Measurements from ENCODE around the gene GABPB2. TPM values are rescaled to one million over a fixed set of nuclear protein-coding genes. Genes with fewer than 3 reads are reported as not detected.

Gene GABPB2
- total RNA-seq, 1 donor from 2014 or later, result 3.6 TPM

- Histone ChIP-seq H3K27ac (ENCODE audit: low read depth, low read length) (no peak within 1 kb of the TSS), H3K36me3 (ENCODE audit: insufficient read depth, low read length) (peaks cover 9% of the 10 kb centered on the region), H3K27me3 (ENCODE audit: insufficient read depth, low read length) (no peaks in the 10 kb centered on the region), H3K79me2 (ENCODE audit: insufficient read depth, low read length) (no peaks in the 10 kb centered on the region), H3K4me1 (ENCODE audit: insufficient read depth, low read length) (no peaks in the 10 kb centered on the region), H3K4me2 (ENCODE audit: low read length) (no peak within 1 kb of the TSS), H3K9me3 (ENCODE audit: insufficient read depth, low read depth, low read length) (no peaks in the 10 kb centered on the region), H3K4me3 (ENCODE audit: insufficient read depth, low read depth, low read length) (no peak within 1 kb of the TSS), H4K20me1 (ENCODE audit: insufficient read depth, low read length) (peaks cover 4% of the 10 kb centered on the region), H3K9ac (ENCODE audit: low read length) (no peak within 1 kb of the TSS), H2AFZ (ENCODE audit: low read depth, low read length) (no peak within 1 kb of the TSS)
- H3K27me3 Mint-ChIP-seq (ENCODE audit: low read depth, unreplicated experiment), result no peaks in the 10 kb centered on the region
- no peaks in the 10 kb centered on the region for H3K9me3 Mint-ChIP-seq (ENCODE audit: unreplicated experiment)
- DNase-seq (ENCODE audit: low read depth) (no peak), FAIRE-seq (no peak)
- H3K4me1 Mint-ChIP-seq (ENCODE audit: low read depth, unreplicated experiment), result no peaks in the 10 kb centered on the region
- H3K36me3 Mint-ChIP-seq (ENCODE audit: low read depth, unreplicated experiment), result peaks cover 9% of the 10 kb centered on the region
- H3K4me3 Mint-ChIP-seq (ENCODE audit: unreplicated experiment), result no peak within 1 kb of the TSS
- no peak for TF ChIP-seq EZH2 (IDR thresholded peaks at IDR 0.05; ENCODE audit: insufficient read depth, low read length)
- no peak for TF ChIP-seq CTCF (IDR thresholded peaks at IDR 0.05; ENCODE audit: insufficient read depth, low read depth, low read length)
- H3K27ac Mint-ChIP-seq (ENCODE audit: unreplicated experiment), result no peak within 1 kb of the TSS
Measured at GRCh38 chr1:151156515-151156819, 85.9 kb downstream of the GABPB2 start, which contains the start of gene TNFAIP8L2. TNFAIP8L2 (plus strand) TSS chr1:151156649; CDS start chr1:151158698, 2,049 bp downstream.

- peaks cover 13% of the 10 kb centered on the region for H3K36me3 Mint-ChIP-seq (ENCODE audit: low read depth, unreplicated experiment)
- H3K4me1 Mint-ChIP-seq (ENCODE audit: low read depth, unreplicated experiment), result no peaks in the 10 kb centered on the region
- Histone ChIP-seq H4K20me1 (ENCODE audit: insufficient read depth, low read length) (peaks cover 4% of the 10 kb centered on the region), H3K4me2 (ENCODE audit: low read length) (no peak overlapping the region), H3K9me3 (ENCODE audit: insufficient read depth, low read depth, low read length) (no peaks in the 10 kb centered on the region), H3K36me3 (ENCODE audit: insufficient read depth, low read length) (peaks cover 12% of the 10 kb centered on the region), H3K79me2 (ENCODE audit: insufficient read depth, low read length) (no peaks in the 10 kb centered on the region), H3K27ac (ENCODE audit: low read depth, low read length) (no peak overlapping the region), H3K4me3 (ENCODE audit: insufficient read depth, low read depth, low read length) (no peak overlapping the region), H3K9ac (ENCODE audit: low read length) (no peak overlapping the region), H3K4me1 (ENCODE audit: insufficient read depth, low read length) (no peaks in the 10 kb centered on the region), H2AFZ (ENCODE audit: low read depth, low read length) (no peak overlapping the region), H3K27me3 (ENCODE audit: insufficient read depth, low read length) (no peaks in the 10 kb centered on the region)
- DNase-seq (ENCODE audit: low read depth) (no peak), FAIRE-seq (no peak)
- no peak for TF ChIP-seq CTCF (IDR thresholded peaks at IDR 0.05; ENCODE audit: insufficient read depth, low read depth, low read length)
- TF ChIP-seq EZH2 (IDR thresholded peaks at IDR 0.05; ENCODE audit: insufficient read depth, low read length), result no peak
- no peak overlapping the region for H3K4me3 Mint-ChIP-seq (ENCODE audit: unreplicated experiment)
- H3K27ac Mint-ChIP-seq (ENCODE audit: unreplicated experiment), result no peak overlapping the region
- H3K9me3 Mint-ChIP-seq (ENCODE audit: unreplicated experiment), result no peaks in the 10 kb centered on the region
- no peaks in the 10 kb centered on the region for H3K27me3 Mint-ChIP-seq (ENCODE audit: low read depth, unreplicated experiment)
Measured at GRCh38 chr1:151157067-151157531, 86.5 kb downstream of the GABPB2 start.

GRCh38 chr1:151158326-151158725, 87.8 kb downstream of the GABPB2 start:
- Histone ChIP-seq H3K27me3 (ENCODE audit: insufficient read depth, low read length) (no peaks in the 10 kb centered on the region), H3K9ac (ENCODE audit: low read length) (no peak overlapping the region), H4K20me1 (ENCODE audit: insufficient read depth, low read length) (peaks cover 4% of the 10 kb centered on the region), H3K27ac (ENCODE audit: low read depth, low read length) (no peak overlapping the region), H3K79me2 (ENCODE audit: insufficient read depth, low read length) (no peaks in the 10 kb centered on the region), H3K36me3 (ENCODE audit: insufficient read depth, low read length) (peaks cover 12% of the 10 kb centered on the region), H2AFZ (ENCODE audit: low read depth, low read length) (no peak overlapping the region), H3K4me1 (ENCODE audit: insufficient read depth, low read length) (no peaks in the 10 kb centered on the region), H3K4me2 (ENCODE audit: low read length) (no peak overlapping the region), H3K9me3 (ENCODE audit: insufficient read depth, low read depth, low read length) (no peaks in the 10 kb centered on the region), H3K4me3 (ENCODE audit: insufficient read depth, low read depth, low read length) (no peak overlapping the region)
- DNase-seq (ENCODE audit: low read depth), result no peak
- Mint-ChIP-seq H3K4me3 (ENCODE audit: unreplicated experiment) (no peak overlapping the region), H3K9me3 (ENCODE audit: unreplicated experiment) (no peaks in the 10 kb centered on the region), H3K4me1 (ENCODE audit: low read depth, unreplicated experiment) (no peaks in the 10 kb centered on the region), H3K27ac (ENCODE audit: unreplicated experiment) (no peak overlapping the region), H3K27me3 (ENCODE audit: low read depth, unreplicated experiment) (no peaks in the 10 kb centered on the region), H3K36me3 (ENCODE audit: low read depth, unreplicated experiment) (peaks cover 13% of the 10 kb centered on the region)
- TF ChIP-seq CTCF (IDR thresholded peaks at IDR 0.05; ENCODE audit: insufficient read depth, low read depth, low read length) (no peak), EZH2 (IDR thresholded peaks at IDR 0.05; ENCODE audit: insufficient read depth, low read length) (no peak)
- no peak for FAIRE-seq

All from astrocyte (in vitro differentiated cells and primary cell).